ENCODE data around the gene CHD2.

- TF ChIP-seq CTCF (IDR thresholded peaks at IDR 0.05; ENCODE audit: extremely low read depth in 1 of 2, insufficient read depth in 1 of 2, low read depth in 1 of 2, low read length in 2 of 2) (no peak), POLR2A (IDR thresholded peaks at IDR 0.05; ENCODE audit: low read depth, low read length) (no peak), POLR2AphosphoS5 (IDR thresholded peaks at IDR 0.05; ENCODE audit: insufficient read depth, low read depth, low read length) (no peak), FOS (IDR thresholded peaks at IDR 0.05; ENCODE audit: borderline replicate concordance, insufficient read depth, low read length) (no peak), MAX (IDR thresholded peaks at IDR 0.05; ENCODE audit: insufficient read depth, insufficient read length) (no peak), MYC (IDR thresholded peaks at IDR 0.05; ENCODE audit: low read depth, low read length) (no peak), GATA2 (IDR thresholded peaks at IDR 0.05; ENCODE audit: insufficient read depth, insufficient read length, low read depth, low read length) (no peak), EZH2 (IDR thresholded peaks at IDR 0.05; ENCODE audit: borderline replicate concordance, low read depth, low read length, severe bottlenecking) (no peak)
These were observed 3.6 kb upstream of the CHD2 start for GRCh38 chr15:92896561-92896960.
